HepG2 (cell line): ENCODE data around the gene EFNA2. TPM values are rescaled to one million over a fixed set of nuclear protein-coding genes. Genes with fewer than 3 reads are reported as not detected.
A peak's percentile ranks its signal among the peaks of the same experiment; 100 is the strongest.

Experiments used
- ASH2L ChIP-seq: fragments of 300-600, 200-600 bp; sonication (generic); IDR thresholded peaks from 2 replicates; pipeline ENCODE4 v1.7.0; 2017; ENCODE audit warnings: low read depth, mild to moderate bottlenecking, moderate library complexity, mixed read lengths, low read length; ENCODE audit not compliant: insufficient read length
- GMEB1 ChIP-seq: sonication (generic); formaldehyde crosslinking; IDR thresholded peaks from 2 replicates; pipeline ENCODE4 v1.5.1; 2020; ENCODE audit warnings: missing genetic modification reagents, mild to moderate bottlenecking, borderline replicate concordance
- HCFC1 ChIP-seq: fragments of 150-350 bp; IDR thresholded peaks from 2 replicates; pipeline ENCODE4 v1.6.1; 2014; ENCODE audit warnings: low read depth, low read length
- HNRNPK ChIP-seq: fragments of 200-400 bp; formaldehyde crosslinking; IDR thresholded peaks from 2 replicates; pipeline ENCODE4 v1.6.1; 2018; ENCODE audit warnings: low read length, low read depth, moderate library complexity, mild to moderate bottlenecking; ENCODE audit not compliant: poor library complexity, severe bottlenecking
- HOXA3 ChIP-seq: sonication (generic); formaldehyde crosslinking; IDR thresholded peaks from 2 replicates; pipeline ENCODE4 v1.5.0; 2020; ENCODE audit warnings: missing genetic modification reagents
- MAZ ChIP-seq, 2 experiments: sonication (generic) in 1 of 2; formaldehyde crosslinking in 1 of 2; IDR thresholded peaks; 2 replicates each; pipeline versions ENCODE4 v1.5.0 to v1.6.1; 2012 to 2020; ENCODE audit warnings: low read depth in 2 of 2, mild to moderate bottlenecking in 2 of 2, borderline replicate concordance in 1 of 2, improper control_type of control experiment in 1 of 2, low read length in 1 of 2, missing genetic modification reagents in 1 of 2, moderate library complexity in 1 of 2
- MIER2 ChIP-seq: IDR thresholded peaks from 2 replicates; pipeline ENCODE4 v1.6.1; 2016; ENCODE audit warnings: missing biosample characterization, missing genetic modification reagents
- NR2F6 ChIP-seq, 2 experiments: IDR thresholded peaks; 2 replicates each; pipeline ENCODE4 v1.6.1; 2016; ENCODE audit warnings: antibody characterized with exemption in 1 of 2, mild to moderate bottlenecking in 1 of 2
- PHF21A ChIP-seq: sonication (generic); formaldehyde crosslinking; IDR thresholded peaks from 2 replicates; pipeline ENCODE4 v1.5.0; 2020; ENCODE audit warnings: mild to moderate bottlenecking, missing genetic modification reagents
- POLR2AphosphoS5 ChIP-seq: IDR thresholded peaks from 2 replicates; pipeline ENCODE4 v1.6.1; 2012; ENCODE audit warnings: low read depth, low read length
- RBM22 ChIP-seq: fragments of 200-400 bp; formaldehyde crosslinking; optimal IDR thresholded peaks from 2 replicates; pipeline ENCODE3; 2017; ENCODE audit warnings: mild to moderate bottlenecking, low read length, moderate library complexity
- RBM39 ChIP-seq: fragments of 200-400 bp; formaldehyde crosslinking; IDR thresholded peaks from one replicate; pipeline ENCODE4 v1.6.1; 2018; ENCODE audit warnings: antibody characterized with exemption, mild to moderate bottlenecking, low read depth, low read length; ENCODE audit not compliant: poor library complexity, severe bottlenecking
- SMC3 ChIP-seq: IDR thresholded peaks from 2 replicates; pipeline ENCODE4 v1.6.1; 2011; ENCODE audit warnings: low read length, improper control_type of control experiment
- SRF ChIP-seq: IDR thresholded peaks from 2 replicates; pipeline ENCODE4 v1.6.1; 2011; ENCODE audit warnings: mild to moderate bottlenecking, low read depth, low read length, moderate library complexity
- TAF1 ChIP-seq: sonication (generic); formaldehyde crosslinking; IDR thresholded peaks from 2 replicates; pipeline ENCODE4 v1.4.0; 2020; ENCODE audit warnings: missing genetic modification reagents
- TCF7 ChIP-seq: sonication (generic); IDR thresholded peaks from 2 replicates; pipeline ENCODE4 v1.6.1; 2016; ENCODE audit warnings: antibody characterized with exemption, low read depth
- ZKSCAN5 ChIP-seq: sonication (generic); formaldehyde crosslinking; IDR thresholded peaks from 2 replicates; pipeline ENCODE4 v1.5.1; 2020; ENCODE audit warnings: mild to moderate bottlenecking, missing genetic modification reagents
- ZNF331 ChIP-seq: sonication (generic); formaldehyde crosslinking; IDR thresholded peaks from 2 replicates; pipeline ENCODE4 v1.4.0; 2020; ENCODE audit warnings: missing genetic modification reagents
- ZNF333 ChIP-seq: sonication (generic); formaldehyde crosslinking; IDR thresholded peaks from 2 replicates; pipeline ENCODE4 v1.4.0; 2020; ENCODE audit warnings: mild to moderate bottlenecking, missing genetic modification reagents, borderline replicate concordance
- ZNF577 ChIP-seq: sonication (generic); formaldehyde crosslinking; IDR thresholded peaks from 2 replicates; pipeline ENCODE4 v1.4.0; 2020; ENCODE audit warnings: mild to moderate bottlenecking, low read depth, missing genetic modification reagents, borderline replicate concordance
- ZNF589 ChIP-seq: sonication (generic); formaldehyde crosslinking; conservative IDR thresholded peaks from 2 replicates; pipeline ENCODE4 v1.8.0; 2022; ENCODE audit warnings: mild to moderate bottlenecking, moderate library complexity, missing genetic modification reagents
- polyA plus RNA-seq, 8 experiments: library from polyadenylated mRNA; depleted of rRNA in 3 of 8; stranded (reverse) in 7 of 8; unstranded in 1 of 8; fragments of >200 nt; fragmentation: Illumina TruSeq in 4 of 8; extraction: Trizol in 4 of 8; gene quantifications; 2 replicates each; pipeline versions ENCODE4 v1.2.1 to v1.2.3, GENCODE V29; 2011 to 2016; ENCODE audit warnings: low read depth in 4 of 8, missing spikeins in 1 of 8, mixed read lengths in 1 of 8; ENCODE audit not compliant: insufficient read depth in 1 of 8
- total RNA-seq, 5 experiments: library from RNA; depleted of rRNA; stranded (reverse); fragments of >200 nt; fragmentation: Illumina TruSeq; extraction: Trizol; gene quantifications; 2 replicates each; pipeline ENCODE4 v1.2.3, GENCODE V29; 2016; ENCODE audit warnings: low read depth in 1 of 5
- TF ChIP-seq, protein P1 (sequence below), 2 experiments: sonication (generic) in 1 of 2; formaldehyde crosslinking in 1 of 2; IDR thresholded peaks; 2 replicates each; pipeline versions ENCODE4 v1.4.0 to v1.6.1; 2016 to 2020; ENCODE audit warnings: borderline replicate concordance in 1 of 2, low read depth in 1 of 2, mild to moderate bottlenecking in 1 of 2, missing genetic modification reagents in 1 of 2

The EFNA2 gene
- total and polyA plus RNA-seq, 2 of the 13 experiments (the other 11 are each of a cell fraction or from before 2014, with no cell fraction given) = 6.0 to 9.9 TPM

GRCh38 chr19:1275976-1276627 lies 9.6 kb upstream of the EFNA2 start (continued):
- no peak for TF ChIP-seq SRF
- TF ChIP-seq TAF1 (CRISPR knock-in tag) = peak; percentile 40; the same call in 1 of the 2 replicates
- TF ChIP-seq ASH2L = no peak
- TF ChIP-seq, protein P1, sequence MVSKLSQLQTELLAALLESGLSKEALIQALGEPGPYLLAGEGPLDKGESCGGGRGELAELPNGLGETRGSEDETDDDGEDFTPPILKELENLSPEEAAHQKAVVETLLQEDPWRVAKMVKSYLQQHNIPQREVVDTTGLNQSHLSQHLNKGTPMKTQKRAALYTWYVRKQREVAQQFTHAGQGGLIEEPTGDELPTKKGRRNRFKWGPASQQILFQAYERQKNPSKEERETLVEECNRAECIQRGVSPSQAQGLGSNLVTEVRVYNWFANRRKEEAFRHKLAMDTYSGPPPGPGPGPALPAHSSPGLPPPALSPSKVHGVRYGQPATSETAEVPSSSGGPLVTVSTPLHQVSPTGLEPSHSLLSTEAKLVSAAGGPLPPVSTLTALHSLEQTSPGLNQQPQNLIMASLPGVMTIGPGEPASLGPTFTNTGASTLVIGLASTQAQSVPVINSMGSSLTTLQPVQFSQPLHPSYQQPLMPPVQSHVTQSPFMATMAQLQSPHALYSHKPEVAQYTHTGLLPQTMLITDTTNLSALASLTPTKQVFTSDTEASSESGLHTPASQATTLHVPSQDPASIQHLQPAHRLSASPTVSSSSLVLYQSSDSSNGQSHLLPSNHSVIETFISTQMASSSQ (IDR thresholded peaks at IDR 0.05; ENCODE audit: low read depth) = no peak
- TF ChIP-seq, protein P1 (CRISPR knock-in tag; IDR thresholded peaks at IDR 0.05; ENCODE audit: borderline replicate concordance) = 0 out of 2 replicates have a peak, but pooled peaks have one; percentile 41
- peak; percentile 16; the same call in 1 of the 2 replicates for TF ChIP-seq POLR2AphosphoS5
- 0 out of 2 replicates have a peak, but pooled peaks have one; percentile 4 for TF ChIP-seq PHF21A (CRISPR knock-in tag)
- no peak for TF ChIP-seq ZNF333
- no peak for TF ChIP-seq HOXA3 (CRISPR knock-in tag)
- TF ChIP-seq RBM39 = no peak
- TF ChIP-seq ZNF331 (CRISPR knock-in tag) = peak; percentile 6; the same call in 1 of the 2 replicates
- no peak for TF ChIP-seq ZNF577
- peak; percentile 89 for TF ChIP-seq HNRNPK
- peak; percentile 1; the same call in 1 of the 2 replicates for TF ChIP-seq HCFC1
- TF ChIP-seq GMEB1 = peak; percentile 52
- no peak for TF ChIP-seq SMC3
- TF ChIP-seq ZNF589 = no peak; the same call in 1 of the 2 replicates
- TF ChIP-seq MIER2 = no peak
- no peak for TF ChIP-seq TCF7
- no peak for TF ChIP-seq ZKSCAN5 (CRISPR knock-in tag)
- TF ChIP-seq RBM22 = no peak
- TF ChIP-seq NR2F6 (IDR thresholded peaks at IDR 0.05) = no peak
- TF ChIP-seq NR2F6 (CRISPR knock-in tag; IDR thresholded peaks at IDR 0.05) = peak; percentile 53; the same call in 1 of the 2 replicates
- TF ChIP-seq MAZ (IDR thresholded peaks at IDR 0.05; ENCODE audit: borderline replicate concordance, low read depth, low read length) = no peak
- TF ChIP-seq MAZ (CRISPR knock-in tag; IDR thresholded peaks at IDR 0.05; ENCODE audit: low read depth) = 0 out of 2 replicates have a peak, but pooled peaks have one; percentile 17
